NK-92 (cell line): Measurements from ENCODE around the gene DOCK4.
"Not testable (repeated sequence)": the region's sequence is repeated elsewhere in the genome, so short reads cannot be mapped to it uniquely, and the experiment has no call there.

Source experiments
- DNase-seq: peaks from one replicate; lab custom pipeline; 2025; ENCODE audit not compliant: unreplicated experiment; lab: John Stamatoyannopoulos, UW

The DOCK4 gene

GRCh38 chr7:112134039-112134438 lies 72.2 kb downstream of the DOCK4 start:
- no peak for DNase-seq

GRCh38 chr7:112133328-112133727 lies 72.9 kb downstream of the DOCK4 start:
- no peak for DNase-seq

GRCh38 chr7:112132051-112132694 lies 74.0 kb downstream of the DOCK4 start:
- DNase-seq, result no peak

- no peak for DNase-seq
Observed at GRCh38 chr7:112130729-112131410, 75.3 kb downstream of the DOCK4 start.

- DNase-seq, result no peak
Observed at GRCh38 chr7:112129655-112130323, 76.4 kb downstream of the DOCK4 start.

GRCh38 chr7:112128461-112129425 lies 77.5 kb downstream of the DOCK4 start:
- not testable (repeated sequence) for DNase-seq

GRCh38 chr7:112128041-112128440 lies 78.2 kb downstream of the DOCK4 start:
- DNase-seq, result not testable (repeated sequence)

GRCh38 chr7:112125250-112125649 lies 80.9 kb downstream of the DOCK4 start:
- no peak for DNase-seq

GRCh38 chr7:112124061-112124766 lies 82.0 kb downstream of the DOCK4 start:
- no peak for DNase-seq

GRCh38 chr7:112122798-112123197 lies 83.4 kb downstream of the DOCK4 start:
- no peak for DNase-seq

GRCh38 chr7:112122144-112122543 lies 84.1 kb downstream of the DOCK4 start:
- DNase-seq, result no peak

GRCh38 chr7:112121318-112121717 lies 84.9 kb downstream of the DOCK4 start:
- no peak for DNase-seq

- DNase-seq, result no peak
Observed at GRCh38 chr7:112120696-112121217, 85.4 kb downstream of the DOCK4 start.

GRCh38 chr7:112118581-112119566 lies 87.3 kb downstream of the DOCK4 start:
- DNase-seq, result no peak

GRCh38 chr7:112116894-112117293 lies 89.3 kb downstream of the DOCK4 start:
- DNase-seq, result no peak

- DNase-seq, result no peak
Observed at GRCh38 chr7:112116358-112116757, 89.8 kb downstream of the DOCK4 start.

- no peak for DNase-seq
Observed at GRCh38 chr7:112115880-112116279, 90.3 kb downstream of the DOCK4 start.

GRCh38 chr7:112113913-112114575 lies 92.2 kb downstream of the DOCK4 start:
- no peak for DNase-seq
